HG02943 (cell line): ENCODE data around the gene PCDH20.
"Not testable (repeated sequence)": the region's sequence is repeated elsewhere in the genome, so short reads cannot be mapped to it uniquely, and the experiment has no call there.

Source experiments
- ATAC-seq: cut with Tn5 transposase; IDR thresholded peaks from one replicate; pipeline ENCODE4 v1.9.1; 2021; ENCODE audit warnings: mild to moderate bottlenecking, low read depth, moderate library complexity; ENCODE audit not compliant: unreplicated experiment

The PCDH20 gene, protein sequence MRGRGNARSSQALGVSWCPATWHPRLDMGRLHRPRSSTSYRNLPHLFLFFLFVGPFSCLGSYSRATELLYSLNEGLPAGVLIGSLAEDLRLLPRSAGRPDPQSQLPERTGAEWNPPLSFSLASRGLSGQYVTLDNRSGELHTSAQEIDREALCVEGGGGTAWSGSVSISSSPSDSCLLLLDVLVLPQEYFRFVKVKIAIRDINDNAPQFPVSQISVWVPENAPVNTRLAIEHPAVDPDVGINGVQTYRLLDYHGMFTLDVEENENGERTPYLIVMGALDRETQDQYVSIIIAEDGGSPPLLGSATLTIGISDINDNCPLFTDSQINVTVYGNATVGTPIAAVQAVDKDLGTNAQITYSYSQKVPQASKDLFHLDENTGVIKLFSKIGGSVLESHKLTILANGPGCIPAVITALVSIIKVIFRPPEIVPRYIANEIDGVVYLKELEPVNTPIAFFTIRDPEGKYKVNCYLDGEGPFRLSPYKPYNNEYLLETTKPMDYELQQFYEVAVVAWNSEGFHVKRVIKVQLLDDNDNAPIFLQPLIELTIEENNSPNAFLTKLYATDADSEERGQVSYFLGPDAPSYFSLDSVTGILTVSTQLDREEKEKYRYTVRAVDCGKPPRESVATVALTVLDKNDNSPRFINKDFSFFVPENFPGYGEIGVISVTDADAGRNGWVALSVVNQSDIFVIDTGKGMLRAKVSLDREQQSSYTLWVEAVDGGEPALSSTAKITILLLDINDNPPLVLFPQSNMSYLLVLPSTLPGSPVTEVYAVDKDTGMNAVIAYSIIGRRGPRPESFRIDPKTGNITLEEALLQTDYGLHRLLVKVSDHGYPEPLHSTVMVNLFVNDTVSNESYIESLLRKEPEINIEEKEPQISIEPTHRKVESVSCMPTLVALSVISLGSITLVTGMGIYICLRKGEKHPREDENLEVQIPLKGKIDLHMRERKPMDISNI

GRCh38 chr13:61415749-61416148 is at the start of gene PCDH20:
Gene PCDH20 (minus strand): TSS chr13:61415849. CDS start chr13:61415158, 691 bp downstream.
- no peak for ATAC-seq

DNA sequence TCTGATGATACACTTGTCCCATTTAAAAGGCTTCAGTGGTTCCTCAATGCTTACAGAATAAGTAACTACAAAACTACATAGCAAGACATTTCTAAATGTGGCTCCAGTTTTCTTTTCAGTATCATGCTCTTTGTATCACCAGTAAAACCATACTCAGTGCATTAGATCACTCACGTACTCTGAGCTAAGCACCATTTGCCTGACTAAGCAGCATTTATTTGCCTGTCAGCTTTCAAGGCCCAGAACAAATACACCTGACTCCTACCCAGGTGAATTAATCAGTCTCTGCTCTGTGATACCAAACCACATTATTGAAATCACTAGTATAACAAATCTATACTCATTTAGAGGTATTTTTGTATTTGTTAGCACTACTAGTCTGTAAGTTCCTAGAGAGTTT is 47.4 kb upstream of the PCDH20 start:
- no peak for ATAC-seq

DNA sequence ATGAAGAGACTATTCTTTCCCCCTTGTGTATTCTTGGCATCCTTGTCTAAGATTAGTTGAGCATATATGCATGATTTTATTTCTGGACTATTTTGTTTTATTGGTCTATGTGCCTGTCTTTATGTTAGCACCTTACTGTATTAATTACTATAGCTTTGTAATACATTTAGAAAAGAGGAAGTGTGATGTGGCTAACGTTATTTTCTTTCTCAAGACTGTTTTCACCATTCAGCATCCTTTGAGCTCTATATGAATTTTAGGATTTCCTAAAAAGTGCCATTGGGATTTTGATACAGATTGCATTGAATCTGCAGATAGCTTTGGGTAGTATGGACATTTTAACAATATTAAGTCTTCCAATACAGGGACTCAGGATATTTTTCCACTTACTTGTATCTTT is 37.5 kb upstream of the PCDH20 start:
- ATAC-seq, result no peak

DNA sequence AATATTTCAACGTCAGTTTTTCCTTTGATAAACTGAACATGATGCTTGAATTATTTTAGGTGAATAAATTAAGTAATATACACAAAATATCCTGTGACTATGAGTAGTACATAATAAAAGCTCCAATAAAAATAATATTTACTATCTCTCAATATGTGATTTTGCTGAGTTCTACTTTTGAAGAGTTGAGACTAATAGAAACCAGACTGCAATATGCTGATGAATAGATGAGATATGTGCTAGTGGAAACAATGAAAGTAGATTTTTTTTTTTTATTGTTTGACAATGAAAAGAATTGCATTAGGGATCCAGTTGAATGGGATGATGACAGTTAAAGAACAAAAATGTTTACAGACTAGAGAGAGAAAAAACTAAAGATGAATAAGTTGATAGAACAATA is 16.4 kb upstream of the PCDH20 start:
- ATAC-seq, result no peak

DNA sequence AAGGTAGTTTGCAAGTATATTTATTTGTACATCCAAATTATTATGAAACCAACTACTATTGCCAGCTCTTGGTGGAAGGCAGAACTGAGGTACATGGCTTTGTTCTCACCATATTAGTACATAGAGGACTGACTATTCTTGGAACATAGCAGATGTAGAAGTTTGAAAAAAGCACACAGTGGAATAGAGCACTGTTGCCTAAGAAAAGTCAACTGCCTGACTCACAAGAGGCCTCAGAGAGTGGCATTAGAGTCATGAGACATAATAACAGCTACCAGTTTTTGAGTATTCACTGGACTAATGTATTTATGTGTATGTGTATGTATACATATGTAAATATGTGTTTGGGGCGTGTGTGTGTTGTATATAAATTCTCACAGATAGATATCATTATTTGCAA is 8.3 kb upstream of the PCDH20 start:
- ATAC-seq, result no peak

GRCh38 chr13:61417086-61417570 is 1.5 kb upstream of the PCDH20 start:
- ATAC-seq, result no peak

DNA sequence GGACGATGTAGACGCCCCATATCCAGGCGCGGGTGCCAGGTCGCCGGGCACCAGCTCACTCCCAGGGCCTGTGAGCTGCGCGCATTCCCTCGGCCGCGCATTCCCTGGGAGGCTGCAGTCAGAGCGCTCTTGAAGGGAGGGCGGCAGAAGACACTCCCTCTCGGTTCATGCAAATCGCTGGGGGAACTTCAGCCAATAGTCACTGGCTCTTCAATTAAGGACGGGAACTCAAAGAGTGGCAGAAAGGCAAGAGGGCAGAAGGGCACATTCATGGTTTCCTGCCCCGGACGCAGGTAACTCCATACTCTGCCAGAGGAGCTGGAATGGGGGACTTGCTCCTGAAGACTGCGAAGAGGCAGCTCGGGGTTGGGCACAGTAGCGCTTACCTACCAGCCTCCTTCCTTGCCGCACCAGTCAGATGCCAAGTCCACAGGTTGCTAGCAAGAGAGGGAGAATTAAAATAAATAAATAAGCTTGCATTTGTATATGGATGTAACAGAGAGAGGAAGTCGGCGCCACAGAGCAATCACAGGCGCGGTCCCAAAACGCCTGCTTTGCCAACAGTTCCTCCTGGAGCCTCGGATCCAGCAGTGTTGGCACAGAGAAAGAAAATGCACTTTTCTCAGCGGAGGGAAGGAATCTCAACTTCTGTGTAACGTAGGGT is 459 bp downstream of the PCDH20 start:
- no peak for ATAC-seq

DNA sequence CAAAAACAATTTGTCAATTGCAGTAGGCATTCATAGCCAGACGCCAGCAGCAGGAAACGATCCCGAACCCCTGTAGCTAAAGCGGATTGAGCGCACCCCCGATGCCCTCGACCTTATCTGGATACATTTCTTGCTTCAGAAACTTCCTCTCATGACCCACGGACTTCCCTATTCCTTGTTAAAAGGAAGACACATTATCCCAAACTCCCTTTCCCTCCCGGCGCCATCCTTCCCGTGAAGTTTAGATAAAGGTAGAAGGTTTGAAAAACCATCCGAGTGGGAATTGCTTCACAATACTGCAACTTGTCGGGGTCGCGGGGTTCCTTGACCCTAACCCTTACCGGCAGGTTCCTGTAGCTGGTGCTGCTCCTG is 977 bp downstream of the PCDH20 start:
- ATAC-seq, result no peak

- no peak for ATAC-seq
These were observed 1.8 kb downstream of the PCDH20 start for GRCh38 chr13:61413572-61414535.

DNA sequence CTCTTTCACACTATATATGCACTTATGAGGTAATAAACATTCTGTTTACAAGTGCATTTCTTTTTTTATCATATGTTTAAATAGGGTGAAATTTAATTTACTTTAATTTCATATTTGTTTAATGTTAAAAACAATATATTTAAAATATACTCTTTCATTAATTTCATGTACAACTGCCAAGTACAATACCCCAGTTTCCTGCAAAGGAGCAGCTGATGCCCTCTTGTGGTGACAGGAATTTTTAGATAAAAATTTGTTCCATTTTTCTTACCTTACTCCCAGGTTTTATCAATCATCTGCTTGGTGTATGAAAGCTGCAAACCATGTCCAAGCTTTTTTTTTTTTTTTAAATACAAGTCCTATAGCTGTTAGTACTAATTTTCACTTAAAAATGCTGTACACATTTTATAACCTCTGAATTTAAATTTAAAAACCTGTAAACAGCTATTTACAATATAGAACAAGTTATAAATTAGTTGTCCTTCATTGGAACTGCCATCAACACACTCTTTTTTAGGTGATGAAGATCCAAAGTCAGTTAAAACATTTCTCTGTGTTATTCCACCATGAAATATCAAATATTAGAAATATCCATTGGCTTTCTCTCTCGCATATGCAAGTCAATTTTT is 4.9 kb downstream of the PCDH20 start:
- no peak for ATAC-seq

DNA sequence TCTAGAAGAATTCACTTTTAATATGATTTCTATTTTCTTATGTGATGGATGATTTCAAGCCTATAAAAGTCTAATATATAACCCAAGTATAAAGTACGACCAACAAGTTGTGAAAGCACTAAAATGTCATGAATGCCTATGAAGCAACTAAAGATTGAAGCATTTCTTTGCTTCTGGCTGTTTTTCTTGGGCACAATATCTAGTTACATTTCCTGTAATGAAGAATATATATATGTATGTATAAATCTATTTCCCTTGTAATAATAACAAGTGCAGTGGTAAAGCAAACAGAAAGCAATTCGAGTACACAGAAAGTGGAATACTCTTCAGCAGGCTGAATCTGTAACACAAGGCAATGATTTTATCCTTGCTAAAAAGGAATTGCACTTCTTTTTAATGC is 5.4 kb downstream of the PCDH20 start:
- ATAC-seq, result no peak

DNA sequence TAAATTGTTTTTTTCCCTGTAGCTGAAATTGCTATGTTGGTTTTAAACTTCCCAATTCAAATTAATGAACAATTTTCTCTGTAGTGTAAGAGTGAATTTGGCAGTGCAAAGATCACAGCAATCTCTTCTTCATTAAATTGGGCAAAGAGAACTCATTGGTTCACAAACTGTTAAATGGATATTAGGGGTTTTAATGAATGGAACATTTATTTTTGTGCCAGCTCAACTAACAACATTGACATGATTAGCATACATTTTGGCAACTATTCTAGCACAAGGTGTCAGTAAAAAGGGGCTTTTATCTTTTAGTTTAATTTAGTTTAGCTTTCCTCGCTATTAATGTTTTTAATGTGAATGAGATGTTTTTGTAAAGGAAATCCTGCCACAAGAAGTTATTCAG is 7.1 kb downstream of the PCDH20 start:
- ATAC-seq, result no peak

DNA sequence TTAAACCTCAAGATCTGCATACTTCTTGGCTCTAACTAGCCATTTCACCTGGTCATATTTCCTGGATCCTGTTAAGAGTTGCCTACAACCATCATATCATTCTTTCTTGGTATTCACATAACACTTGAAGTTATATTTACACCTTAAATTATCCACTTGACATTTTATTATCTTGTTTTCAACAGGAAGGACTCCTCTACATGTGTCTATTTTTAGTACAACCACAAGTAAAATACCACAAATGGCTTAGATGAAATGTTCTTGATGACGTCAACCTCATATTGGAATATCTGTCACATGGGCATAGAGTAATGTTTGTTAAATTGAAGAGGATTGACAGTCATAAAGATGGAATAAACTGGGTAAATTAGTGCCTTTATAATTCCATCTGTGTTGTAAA is 9.4 kb downstream of the PCDH20 start:
- ATAC-seq, result no peak

DNA sequence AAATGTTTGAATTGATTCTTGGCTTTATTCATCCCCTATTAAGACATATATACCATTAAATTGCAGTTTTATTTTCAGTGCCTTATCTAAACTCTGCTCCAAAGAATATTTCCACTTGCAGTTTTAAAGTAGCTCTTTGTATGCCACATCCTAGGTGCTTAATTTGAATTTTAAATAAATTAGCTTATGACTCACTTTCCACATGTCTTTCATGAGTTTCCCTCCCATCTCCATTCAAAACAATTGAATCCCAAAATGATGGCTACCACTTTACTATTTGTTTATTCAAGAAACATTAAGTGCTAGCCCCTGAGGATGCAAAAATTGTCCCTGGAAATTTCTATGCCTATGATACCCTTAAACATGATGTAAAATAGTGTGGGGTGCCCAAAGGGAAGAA is 19.5 kb downstream of the PCDH20 start:
- no peak for ATAC-seq

- ATAC-seq, result no peak
These were observed 24.2 kb downstream of the PCDH20 start for GRCh38 chr13:61391426-61391825.

- ATAC-seq, result no peak
These were observed 28.0 kb downstream of the PCDH20 start for GRCh38 chr13:61387694-61388093.

GRCh38 chr13:61383111-61383510 is 32.5 kb downstream of the PCDH20 start:
- no peak for ATAC-seq

DNA sequence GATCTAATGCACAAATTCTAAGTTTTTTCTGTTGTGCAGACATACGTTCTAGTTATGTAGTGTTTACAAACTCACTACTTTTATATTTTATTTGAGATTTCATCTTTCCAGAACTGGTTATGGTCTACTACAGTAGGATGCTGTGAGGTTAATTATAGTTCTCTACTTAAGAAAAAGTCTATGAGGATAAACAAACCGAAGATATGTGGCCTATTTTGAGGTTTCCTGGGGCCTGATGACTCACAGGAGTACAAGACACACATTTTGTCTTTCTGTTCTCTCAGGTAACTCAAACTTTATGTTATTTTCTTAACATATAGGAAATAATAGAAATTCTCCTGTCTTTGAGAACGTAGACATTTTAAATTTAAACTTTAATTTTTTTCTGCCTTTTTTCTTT is 45.1 kb downstream of the PCDH20 start:
- ATAC-seq, result no peak

- not testable (repeated sequence) for ATAC-seq
These were observed 51.0 kb downstream of the PCDH20 start for GRCh38 chr13:61364690-61365089.
